ENCODE results near the gene RBM18.

The RBM18 gene

GRCh38 chr9:122254761-122255160 is 9.9 kb downstream of the RBM18 start:
- ChIA-PET CTCF (interaction anchor here (1.5 kb wide), 1 partner anchor 130 kb away, joined by 5 read pairs; no protein-coding TSS in a partner anchor), POLR2A (no interaction called here)
- no peak for DNase-seq (ENCODE audit: low read depth, low spot score)

DNA sequence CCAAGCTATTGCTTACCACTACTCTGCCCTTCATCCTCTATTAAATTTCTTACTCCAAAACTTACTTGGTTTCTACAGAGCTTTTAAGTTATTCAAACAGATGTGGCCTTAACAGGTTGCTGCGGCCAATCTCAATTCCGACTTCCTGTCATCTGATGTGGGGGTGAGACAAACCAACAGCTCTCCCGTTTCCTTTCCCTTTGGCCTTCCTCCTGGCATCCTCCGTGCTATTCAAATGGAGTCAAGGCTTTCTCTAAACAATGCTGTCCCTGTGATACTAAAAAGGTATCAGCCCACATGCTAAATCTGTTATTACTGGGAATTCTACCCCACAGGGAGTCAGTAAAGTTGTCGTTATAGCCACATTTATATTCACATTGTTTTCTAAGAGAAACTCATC is 11.8 kb downstream of the RBM18 start:
- TF ChIP-seq, protein P1, sequence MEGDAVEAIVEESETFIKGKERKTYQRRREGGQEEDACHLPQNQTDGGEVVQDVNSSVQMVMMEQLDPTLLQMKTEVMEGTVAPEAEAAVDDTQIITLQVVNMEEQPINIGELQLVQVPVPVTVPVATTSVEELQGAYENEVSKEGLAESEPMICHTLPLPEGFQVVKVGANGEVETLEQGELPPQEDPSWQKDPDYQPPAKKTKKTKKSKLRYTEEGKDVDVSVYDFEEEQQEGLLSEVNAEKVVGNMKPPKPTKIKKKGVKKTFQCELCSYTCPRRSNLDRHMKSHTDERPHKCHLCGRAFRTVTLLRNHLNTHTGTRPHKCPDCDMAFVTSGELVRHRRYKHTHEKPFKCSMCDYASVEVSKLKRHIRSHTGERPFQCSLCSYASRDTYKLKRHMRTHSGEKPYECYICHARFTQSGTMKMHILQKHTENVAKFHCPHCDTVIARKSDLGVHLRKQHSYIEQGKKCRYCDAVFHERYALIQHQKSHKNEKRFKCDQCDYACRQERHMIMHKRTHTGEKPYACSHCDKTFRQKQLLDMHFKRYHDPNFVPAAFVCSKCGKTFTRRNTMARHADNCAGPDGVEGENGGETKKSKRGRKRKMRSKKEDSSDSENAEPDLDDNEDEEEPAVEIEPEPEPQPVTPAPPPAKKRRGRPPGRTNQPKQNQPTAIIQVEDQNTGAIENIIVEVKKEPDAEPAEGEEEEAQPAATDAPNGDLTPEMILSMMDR (IDR thresholded peaks at IDR 0.05; ENCODE audit: insufficient read depth, low read length, missing control alignments), result no peak
- ChIA-PET POLR2A (no interaction called here), CTCF (interaction anchor here (1.3 kb wide), 1 partner anchor 8 kb away, joined by 3 read pairs; no protein-coding TSS in a partner anchor)
- no peak for DNase-seq (ENCODE audit: low read depth, low spot score)
- H3K4me3 ChIP-seq (ENCODE audit: low read depth, low read length), result no peak overlapping the region

More at GRCh38 chr9:122254761-122255160, 9.9 kb downstream of the RBM18 start:
- TF ChIP-seq, protein P1 (IDR thresholded peaks at IDR 0.05; ENCODE audit: insufficient read depth, low read length, missing control alignments), result no peak
- H3K4me3 ChIP-seq (ENCODE audit: low read depth, low read length), result no peak overlapping the region

- CTCF ChIA-PET, result no interaction called here
- no peak for DNase-seq (ENCODE audit: low read depth, low spot score)
- POLR2A ChIA-PET, result no interaction called here
- H3K4me3 ChIP-seq (ENCODE audit: low read depth, low read length), result no peak overlapping the region
- TF ChIP-seq, protein P1 (IDR thresholded peaks at IDR 0.05; ENCODE audit: insufficient read depth, low read length, missing control alignments), result no peak
Measured at GRCh38 chr9:122251351-122251750, 13.3 kb downstream of the RBM18 start.

DNA sequence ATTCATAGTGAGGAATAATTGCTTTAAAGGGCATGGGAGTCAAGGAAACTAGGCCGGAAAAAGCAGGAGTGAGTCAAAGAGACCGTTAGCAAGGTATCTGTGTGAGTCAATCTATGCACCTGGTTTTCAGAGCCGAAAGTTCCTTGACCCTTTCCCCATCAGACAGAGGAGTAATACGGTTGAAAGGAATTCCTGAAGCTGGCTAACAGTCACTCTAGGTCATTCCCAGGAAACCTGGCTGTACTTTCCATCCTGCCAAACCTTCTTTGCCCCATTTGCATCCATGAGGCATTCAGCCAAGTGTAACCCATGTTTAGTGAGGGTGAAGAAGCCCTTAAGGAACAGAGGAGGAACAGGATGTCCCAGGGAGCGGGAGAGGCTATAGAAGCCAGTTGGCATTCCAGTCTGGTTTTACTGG is 16.2 kb downstream of the RBM18 start:
- no peak for DNase-seq (ENCODE audit: low read depth, low spot score)
- ChIA-PET CTCF (interaction anchor here (1.2 kb wide), 2 partner anchors 17 to 124 kb away, joined by 3 to 4 read pairs; partner anchors contain the start of genes MRRF and RBM18), POLR2A (no interaction called here)
- H3K4me3 ChIP-seq (ENCODE audit: low read depth, low read length), result no peak overlapping the region
- TF ChIP-seq, protein P1 (IDR thresholded peaks at IDR 0.05; ENCODE audit: insufficient read depth, low read length, missing control alignments), result no peak

- POLR2A ChIA-PET, result no interaction called here
- CTCF ChIA-PET, result no interaction called here
- TF ChIP-seq, protein P1 (IDR thresholded peaks at IDR 0.05; ENCODE audit: insufficient read depth, low read length, missing control alignments), result no peak
- H3K4me3 ChIP-seq (ENCODE audit: low read depth, low read length), result no peak overlapping the region
- no peak for DNase-seq (ENCODE audit: low read depth, low spot score)
Measured at GRCh38 chr9:122246666-122247065, 18.0 kb downstream of the RBM18 start.

GRCh38 chr9:122244349-122244748 is 20.3 kb downstream of the RBM18 start:
- ChIA-PET POLR2A (no interaction called here), CTCF (interaction anchor here (1.2 to 1.5 kb wide), 2 partner anchors 10 to 18 kb away, joined by 3 read pairs; no protein-coding TSS in a partner anchor)
- DNase-seq (ENCODE audit: low read depth, low spot score), result no peak

More at GRCh38 chr9:122244349-122244748, 20.3 kb downstream of the RBM18 start:
- TF ChIP-seq, protein P1 (IDR thresholded peaks at IDR 0.05; ENCODE audit: insufficient read depth, low read length, missing control alignments), result no peak
- H3K4me3 ChIP-seq (ENCODE audit: low read depth, low read length), result no peak overlapping the region

All from AG04449 (cell line).